Measurements from ENCODE around the gene RHOC. TPM values are rescaled to one million over a fixed set of nuclear protein-coding genes. Genes with fewer than 3 reads are reported as not detected.

The RHOC gene
- polyA plus RNA-seq, 1 experiment = 1,537 TPM

DNA sequence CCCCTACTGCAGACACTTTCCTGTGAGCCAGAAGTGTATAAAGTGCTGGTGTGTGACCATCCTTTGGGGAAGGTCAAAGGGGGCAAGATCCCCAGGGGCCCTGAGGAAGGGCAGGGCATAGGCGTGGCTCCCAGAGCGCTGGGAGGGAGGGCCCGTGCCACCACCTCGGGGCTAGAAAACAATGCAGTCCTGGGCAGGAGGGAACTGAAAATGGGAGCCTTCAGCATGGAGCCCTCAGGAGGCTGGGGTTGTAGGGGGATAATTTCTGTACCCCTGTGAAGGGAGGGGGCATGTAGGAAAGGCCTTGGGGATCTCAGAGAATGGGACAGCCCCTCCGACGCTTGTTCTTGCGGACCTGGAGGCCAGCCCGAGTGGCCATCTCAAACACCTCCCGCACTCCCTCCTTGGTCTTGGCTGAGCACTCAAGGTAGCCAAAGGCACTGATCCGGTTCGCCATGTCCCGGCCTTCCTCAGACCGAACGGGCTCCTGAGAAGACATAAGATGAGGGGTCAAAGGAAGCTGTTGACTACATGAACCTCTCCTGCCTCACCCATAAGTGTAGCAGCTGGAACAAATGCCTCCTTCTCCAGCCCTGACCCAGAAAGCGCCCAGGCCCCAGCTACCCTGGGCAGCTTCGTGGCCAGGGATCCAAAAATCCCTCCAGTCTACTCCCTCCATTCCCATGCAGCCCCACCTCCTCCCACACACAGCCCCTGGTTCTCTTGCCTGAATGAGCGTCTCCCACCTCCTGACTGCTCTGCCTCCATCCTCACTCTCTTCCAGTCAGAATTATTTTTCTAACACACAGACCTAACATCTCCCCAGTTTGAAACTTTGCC is 5.5 kb downstream of the RHOC start:
- DNase-seq (ENCODE audit: low read depth) = no peak
- TF ChIP-seq CTCF (IDR thresholded peaks at IDR 0.05; ENCODE audit: insufficient read depth, low read depth, low read length) = no peak
- POLR2A ChIA-PET = no interaction called here
- H3K4me3 ChIP-seq (ENCODE audit: low read depth, low read length) = no peak overlapping the region
- H3K36me3 ChIP-seq (ENCODE audit: control insufficient read depth, insufficient read depth, low read length) = peaks cover 34% of the 10 kb centered on the region
- no peaks in the 10 kb centered on the region for H3K27me3 ChIP-seq (ENCODE audit: control insufficient read depth, insufficient read depth, low read length)
- CTCF ChIA-PET = interaction anchor here (1.1 to 1.4 kb wide), 2 partner anchors 27 to 28 kb away, joined by 4 to 5 read pairs; partner anchors contain the start of gene MOV10

DNA sequence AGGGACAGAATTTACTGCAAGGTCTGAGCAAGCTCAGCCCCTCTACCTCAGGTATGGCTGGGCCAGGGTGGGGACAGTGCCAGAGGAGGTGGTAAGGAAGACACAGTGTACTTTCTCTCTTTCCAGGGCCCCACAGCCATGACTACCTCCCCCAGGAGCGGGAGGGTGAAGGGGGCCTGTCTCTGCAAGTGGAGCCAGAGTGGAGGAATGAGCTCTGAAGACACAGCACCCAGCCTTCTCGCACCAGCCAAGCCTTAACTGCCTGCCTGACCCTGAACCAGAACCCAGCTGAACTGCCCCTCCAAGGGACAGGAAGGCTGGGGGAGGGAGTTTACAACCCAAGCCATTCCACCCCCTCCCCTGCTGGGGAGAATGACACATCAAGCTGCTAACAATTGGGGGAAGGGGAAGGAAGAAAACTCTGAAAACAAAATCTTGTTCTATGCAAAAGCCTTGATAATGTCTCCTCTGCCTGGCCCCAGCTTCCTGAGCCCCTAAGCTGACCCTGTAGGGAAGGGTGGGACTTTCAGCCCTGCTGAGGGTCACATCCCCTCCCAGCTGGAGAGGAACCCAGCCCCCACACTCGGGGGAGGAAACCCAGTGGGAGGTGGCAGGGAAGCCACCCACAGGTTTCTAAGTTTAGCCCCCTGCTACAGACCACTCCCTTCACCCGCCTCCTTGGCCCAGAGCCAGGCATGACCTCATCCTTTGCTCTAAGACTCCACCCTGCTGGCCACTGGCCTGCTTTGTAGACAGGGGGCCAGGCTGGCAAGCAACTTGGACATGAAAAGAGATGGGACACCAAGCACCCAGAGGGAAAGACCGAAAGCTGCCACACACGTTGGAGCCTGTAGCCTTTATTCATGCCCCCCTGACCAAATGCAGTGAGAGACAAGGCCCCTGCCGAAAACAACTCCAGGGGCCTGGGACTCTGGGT is 6.4 kb downstream of the RHOC start:
- ChIA-PET CTCF (interaction anchor here (0.7 to 1.4 kb wide), 5 partner anchors 26 to 310 kb away, joined by 3 to 4 read pairs (median 3); partner anchors contain the start of gene MOV10), POLR2A (interaction anchor here (0.5 kb wide), 1 partner anchor 154 kb away, joined by 3 read pairs; no protein-coding TSS in a partner anchor)

GRCh38 chr1:112699425-112700144 is 7.3 kb downstream of the RHOC start:
- Histone ChIP-seq H3K4me3 (ENCODE audit: low read depth, low read length) (no peak overlapping the region), H3K36me3 (ENCODE audit: control insufficient read depth, insufficient read depth, low read length) (peaks cover 41% of the 10 kb centered on the region), H3K27me3 (ENCODE audit: control insufficient read depth, insufficient read depth, low read length) (no peaks in the 10 kb centered on the region)
- CTCF ChIA-PET = interaction anchor here (0.9 to 1.5 kb wide), 5 partner anchors 10 to 26 kb away, joined by 3 to 6 read pairs (median 4); partner anchors contain the start of genes MOV10 and PPM1J
- POLR2A ChIA-PET = no interaction called here
- no peak for DNase-seq (ENCODE audit: low read depth)
- no peak for TF ChIP-seq CTCF (IDR thresholded peaks at IDR 0.05; ENCODE audit: insufficient read depth, low read depth, low read length)

More for the DNA sequence above, 6.4 kb downstream of the RHOC start:
- peak; percentile 26; the same call in 1 of the 2 replicates for TF ChIP-seq CTCF (IDR thresholded peaks at IDR 0.05; ENCODE audit: insufficient read depth, low read depth, low read length)
- H3K36me3 ChIP-seq (ENCODE audit: control insufficient read depth, insufficient read depth, low read length) = peaks cover 36% of the 10 kb centered on the region
- H3K27me3 ChIP-seq (ENCODE audit: control insufficient read depth, insufficient read depth, low read length) = no peaks in the 10 kb centered on the region
- H3K4me3 ChIP-seq (ENCODE audit: low read depth, low read length) = no peak overlapping the region
- DNase-seq (ENCODE audit: low read depth) = peak; percentile 72

DNA sequence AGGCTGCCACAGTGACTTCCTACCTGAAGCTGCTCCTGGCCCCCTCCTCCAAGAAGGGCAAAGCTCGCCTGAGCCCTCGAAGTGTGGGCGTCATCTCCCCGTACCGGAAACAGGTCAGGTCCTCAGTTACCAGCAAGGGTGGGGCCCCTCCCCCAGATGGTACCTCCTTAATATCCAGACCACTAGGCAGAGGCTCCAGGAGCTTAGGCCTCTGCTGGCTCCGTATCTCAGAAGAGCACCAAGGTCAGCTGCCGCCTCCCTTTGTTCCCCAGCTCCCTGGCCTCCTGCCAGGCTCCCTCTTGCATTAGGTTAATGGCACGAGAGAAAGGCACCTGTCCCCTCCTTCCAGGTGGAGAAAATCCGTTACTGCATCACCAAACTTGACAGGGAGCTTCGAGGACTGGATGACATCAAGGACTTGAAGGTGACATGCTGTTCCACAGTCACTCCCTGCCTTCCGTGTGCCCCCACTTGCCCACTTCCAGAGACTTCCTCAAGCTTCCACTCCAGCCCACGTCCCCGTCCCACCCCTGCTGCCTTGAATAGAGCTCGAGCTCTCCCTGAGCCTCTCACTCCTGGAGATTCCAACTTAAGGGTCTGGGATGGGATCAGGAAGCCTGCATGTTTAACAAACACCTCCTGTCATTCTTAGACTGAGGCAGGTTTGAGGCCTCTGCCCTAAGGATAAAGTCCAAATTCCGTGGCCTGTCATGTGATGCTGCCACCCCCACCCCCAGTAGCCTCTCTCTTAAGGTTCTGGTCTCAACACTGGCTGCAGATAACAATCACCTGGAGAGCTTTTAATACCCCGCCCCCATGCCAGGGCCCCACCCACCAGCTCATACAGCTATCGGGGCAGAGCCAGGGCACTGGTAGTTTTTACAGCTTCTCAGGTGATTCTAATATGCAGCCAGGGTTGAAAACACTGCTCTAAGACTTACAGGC is 8.3 kb downstream of the RHOC start:
- ChIA-PET CTCF (interaction anchor here (0.9 to 1.5 kb wide), 5 partner anchors 10 to 240 kb away, joined by 3 to 6 read pairs (median 4); partner anchors contain the start of genes MOV10 and PPM1J), POLR2A (no interaction called here)
- H3K4me3 ChIP-seq (ENCODE audit: low read depth, low read length) = no peak overlapping the region
- peaks cover 46% of the 10 kb centered on the region for H3K36me3 ChIP-seq (ENCODE audit: control insufficient read depth, insufficient read depth, low read length)
- TF ChIP-seq CTCF (IDR thresholded peaks at IDR 0.05; ENCODE audit: insufficient read depth, low read depth, low read length) = no peak
- H3K27me3 ChIP-seq (ENCODE audit: control insufficient read depth, insufficient read depth, low read length) = no peaks in the 10 kb centered on the region
- no peak for DNase-seq (ENCODE audit: low read depth)

Data from BJ (cell line).